A375 (cell line): ENCODE measurements around the gene TRIM14. TPM values are rescaled to one million over a fixed set of nuclear protein-coding genes. Genes with fewer than 3 reads are reported as not detected.

Experiments
- small RNA-seq: library from RNA; depleted of rRNA; stranded (forward); fragments of <200 nt; gene quantifications from one replicate; pipeline ENCODE3, GENCODE V24; 2014
- total RNA-seq: library from RNA; depleted of rRNA; stranded (reverse); fragments of >200 nt; shearing (Covaris generic); gene quantifications from 2 replicates; pipeline ENCODE4 v1.2.3, GENCODE V29; 2014; rRNA removed

The TRIM14 gene, protein sequence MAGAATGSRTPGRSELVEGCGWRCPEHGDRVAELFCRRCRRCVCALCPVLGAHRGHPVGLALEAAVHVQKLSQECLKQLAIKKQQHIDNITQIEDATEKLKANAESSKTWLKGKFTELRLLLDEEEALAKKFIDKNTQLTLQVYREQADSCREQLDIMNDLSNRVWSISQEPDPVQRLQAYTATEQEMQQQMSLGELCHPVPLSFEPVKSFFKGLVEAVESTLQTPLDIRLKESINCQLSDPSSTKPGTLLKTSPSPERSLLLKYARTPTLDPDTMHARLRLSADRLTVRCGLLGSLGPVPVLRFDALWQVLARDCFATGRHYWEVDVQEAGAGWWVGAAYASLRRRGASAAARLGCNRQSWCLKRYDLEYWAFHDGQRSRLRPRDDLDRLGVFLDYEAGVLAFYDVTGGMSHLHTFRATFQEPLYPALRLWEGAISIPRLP
- 13.6 and 21.7 TPM in 2 replicates for total RNA-seq

DNA sequence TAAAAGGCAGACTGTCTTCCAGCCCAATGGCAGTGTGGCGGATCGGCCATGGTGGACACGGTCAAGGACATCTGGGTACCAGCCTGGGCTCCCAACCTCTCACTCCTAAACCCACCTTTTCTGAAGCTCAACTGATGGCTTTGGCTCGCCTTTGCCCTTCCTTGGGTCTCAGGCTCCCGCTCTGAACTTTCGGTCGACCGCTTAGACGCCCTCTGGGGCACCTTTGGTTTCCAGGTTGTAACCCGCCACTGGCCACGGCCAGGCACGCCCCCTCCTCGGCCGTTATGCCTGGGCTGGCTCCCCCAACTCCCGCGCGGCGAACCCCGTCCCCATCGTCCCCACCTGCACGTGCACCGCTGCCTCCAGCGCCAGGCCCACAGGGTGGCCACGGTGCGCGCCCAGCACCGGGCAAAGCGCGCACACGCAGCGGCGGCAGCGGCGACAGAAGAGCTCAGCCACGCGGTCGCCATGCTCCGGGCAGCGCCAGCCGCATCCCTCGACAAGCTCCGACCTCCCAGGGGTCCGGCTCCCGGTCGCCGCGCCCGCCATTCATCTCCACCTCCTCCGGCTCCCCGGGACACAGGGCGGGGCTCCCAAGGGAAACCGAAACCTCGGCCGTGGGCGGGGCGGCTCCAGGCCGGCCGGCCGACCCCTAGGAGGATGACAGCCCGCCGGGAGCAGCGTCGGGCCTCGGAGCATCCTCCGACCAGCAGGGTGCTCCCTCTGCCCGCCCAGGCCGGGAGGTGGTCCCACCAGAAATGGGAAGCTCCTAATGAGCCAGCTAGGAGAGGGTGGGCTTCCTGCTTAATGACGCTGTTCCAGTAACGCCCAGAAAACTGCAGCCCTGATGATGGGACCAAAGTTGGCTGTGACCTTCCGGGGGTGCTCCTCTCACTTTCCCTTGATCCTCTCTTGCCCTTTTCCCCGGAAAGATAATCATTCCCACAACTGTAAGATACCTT, at the start of gene TRIM14:
Gene TRIM14 (minus strand): TSS at position 583 of the 962 bp plus-strand sequence. CDS start 34 bp downstream, at position 549.

DNA sequence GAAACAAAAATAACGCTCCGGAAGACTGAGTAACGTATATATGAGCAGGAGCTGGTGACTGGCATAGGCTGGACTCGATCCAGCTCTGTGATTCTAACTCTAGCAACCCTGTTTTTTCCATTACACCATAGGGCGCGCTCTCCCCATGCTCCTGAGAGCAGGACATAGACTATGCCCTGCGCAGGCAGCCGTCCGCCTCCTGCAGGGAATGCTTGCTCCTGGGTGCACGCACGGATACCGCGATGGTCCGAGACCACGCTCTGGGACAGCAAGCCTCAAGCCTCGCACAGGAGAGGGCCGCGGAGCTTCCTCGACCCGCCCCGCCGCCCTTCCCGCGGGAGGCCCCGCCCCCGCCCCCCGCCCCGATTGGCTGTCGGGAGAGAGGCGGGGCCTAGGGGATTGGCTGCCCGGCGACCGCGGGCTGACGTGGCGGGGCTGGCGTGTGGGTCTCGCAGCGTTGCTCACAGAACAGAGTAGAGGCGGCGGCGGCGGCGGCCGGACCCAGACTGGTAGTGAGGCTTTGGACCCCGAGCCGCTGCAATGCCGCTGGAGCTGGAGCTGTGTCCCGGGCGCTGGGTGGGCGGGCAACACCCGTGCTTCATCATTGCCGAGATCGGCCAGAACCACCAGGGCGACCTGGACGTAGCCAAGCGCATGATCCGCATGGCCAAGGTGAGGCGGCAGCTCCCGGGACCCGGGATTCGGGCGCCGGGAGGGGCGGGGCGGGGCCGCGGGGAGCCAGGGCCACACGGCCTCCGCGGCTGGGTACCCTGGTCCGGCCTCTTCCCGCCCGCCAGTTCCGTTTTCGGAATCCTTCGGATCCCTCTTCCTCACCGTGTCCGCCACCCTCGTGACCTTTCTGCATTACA, 62.5 kb downstream of the TRIM14 start, which contains the start of gene NANS:
Gene NANS (plus strand): TSS at position 464 of the 869 bp plus-strand sequence. CDS start 77 bp downstream, at position 541.

Small RNAs within 50 kb of the gene (small RNA-seq; reads per million reads assigned to genes)
- gene RF00017, result not detected
- gene RNU6-918P, result not detected

Other genes with a start within 250 kb of the TRIM14 start
- gene TRMO, start 196.7 kb downstream of the TRIM14 start, total RNA-seq, result 22.0 and 33.1 TPM in 2 replicates
- not detected in 2 replicates for gene HEMGN, start 181.1 kb downstream of the TRIM14 start, total RNA-seq
- 48.0 and 61.6 TPM in 2 replicates for gene ANP32B, start 135.9 kb downstream of the TRIM14 start, total RNA-seq
- gene NANS, start 62.5 kb downstream of the TRIM14 start, total RNA-seq, result 128 and 139 TPM in 2 replicates
- gene CORO2A, start 73.4 kb upstream of the TRIM14 start, total RNA-seq, result 3.7 and 4.1 TPM in 2 replicates
- 7.5 and 8.7 TPM in 2 replicates for gene TBC1D2, start 136.4 kb upstream of the TRIM14 start, total RNA-seq